Measurements from ENCODE around the gene KRT72. TPM values are rescaled to one million over a fixed set of nuclear protein-coding genes. Genes with fewer than 3 reads are reported as not detected.

The KRT72 gene
- total and polyA plus RNA-seq, 4 donors: not detected

- H3K36me3 ChIP-seq (ENCODE audit: control insufficient read depth in 4 of 4, insufficient read depth in 3 of 4, low read depth in 1 of 4, low read length in 3 of 4): no peaks in the 10 kb centered on the region
- H3K27ac ChIP-seq (ENCODE audit: low read depth in 1 of 2, low read length in 2 of 2): no peak overlapping the region
- H3K9ac ChIP-seq (ENCODE audit: low read depth in 1 of 2, low read length in 2 of 2): no peak overlapping the region
- no peak for DNase-seq (ENCODE audit: low spot score)
- TF ChIP-seq RXRA (IDR thresholded peaks at IDR 0.05): no peak
- TF ChIP-seq HNF4G (IDR thresholded peaks at IDR 0.05): no peak
- no peak for TF ChIP-seq FOXA2 (IDR thresholded peaks at IDR 0.05)
- no peak for TF ChIP-seq NR2F2 (IDR thresholded peaks at IDR 0.05)
- TF ChIP-seq EGR1 (IDR thresholded peaks at IDR 0.05; ENCODE audit: low read depth in 2 of 2): no peak
- no peak for TF ChIP-seq YY1 (IDR thresholded peaks at IDR 0.05)
- TF ChIP-seq MAX (IDR thresholded peaks at IDR 0.05): no peak
- no peak for TF ChIP-seq TAF1 (conservative IDR thresholded peaks at IDR 0.05)
- TF ChIP-seq RAD21 (IDR thresholded peaks at IDR 0.05): no peak
- no peak for TF ChIP-seq FOXA1 (IDR thresholded peaks at IDR 0.05)
- TF ChIP-seq SP1 (IDR thresholded peaks at IDR 0.05): no peak
- TF ChIP-seq GABPA (IDR thresholded peaks at IDR 0.05 in 1 of 2, conservative IDR thresholded peaks at IDR 0.05 in 1 of 2): no peak
- no peaks in the 10 kb centered on the region for H3K9me3 ChIP-seq (ENCODE audit: control insufficient read depth in 4 of 4, low read length in 3 of 4)
- H3K4me3 ChIP-seq (ENCODE audit: low read depth in 1 of 3, low read length in 3 of 3): no peak overlapping the region
- peaks cover 0 to 4% (median 0%) of the 10 kb centered on the region in 4 donors for H3K4me1 ChIP-seq (ENCODE audit: control insufficient read depth in 4 of 4, insufficient read depth in 4 of 4, low read length in 3 of 4)
- no peaks in the 10 kb centered on the region for H3K27me3 ChIP-seq (ENCODE audit: control insufficient read depth in 4 of 4, insufficient read depth in 4 of 4, low read length in 3 of 4)
- WGBS: 87% methylated on average over 5 of the region's 5 CpGs
Measured at GRCh38 chr12:52552055-52552454, 49.2 kb downstream of the KRT72 start.

GRCh38 chr12:52551216-52551865, 49.9 kb downstream of the KRT72 start:
- DNase-seq (ENCODE audit: low spot score): no peak
- no peak overlapping the region for H3K27ac ChIP-seq (ENCODE audit: low read depth in 1 of 2, low read length in 2 of 2)
- no peaks in the 10 kb centered on the region for H3K9me3 ChIP-seq (ENCODE audit: control insufficient read depth in 4 of 4, low read length in 3 of 4)
- WGBS: 44% methylated on average over 6 of the region's 6 CpGs
- no peak overlapping the region for H3K9ac ChIP-seq (ENCODE audit: low read depth in 1 of 2, low read length in 2 of 2)
- TF ChIP-seq RXRA (IDR thresholded peaks at IDR 0.05) (no peak), FOXA2 (IDR thresholded peaks at IDR 0.05) (no peak), NR2F2 (IDR thresholded peaks at IDR 0.05) (no peak), FOXA1 (IDR thresholded peaks at IDR 0.05) (no peak), JUND (IDR thresholded peaks at IDR 0.05) (no peak), MAX (IDR thresholded peaks at IDR 0.05) (no peak), ZBTB33 (IDR thresholded peaks at IDR 0.05) (no peak), TAF1 (conservative IDR thresholded peaks at IDR 0.05) (no peak), REST (IDR thresholded peaks at IDR 0.05) (no peak)
- H3K4me1 ChIP-seq (ENCODE audit: control insufficient read depth in 4 of 4, insufficient read depth in 4 of 4, low read length in 3 of 4): peaks cover 0 to 4% (median 0%) of the 10 kb centered on the region in 4 donors
- no peak overlapping the region for H3K4me3 ChIP-seq (ENCODE audit: low read depth in 1 of 3, low read length in 3 of 3)
- no peaks in the 10 kb centered on the region for H3K27me3 ChIP-seq (ENCODE audit: control insufficient read depth in 4 of 4, insufficient read depth in 4 of 4, low read length in 3 of 4)
- H3K36me3 ChIP-seq (ENCODE audit: control insufficient read depth in 4 of 4, insufficient read depth in 3 of 4, low read depth in 1 of 4, low read length in 3 of 4): no peaks in the 10 kb centered on the region

Measured in liver (tissue), 9 donors.